Measurements from ENCODE around the gene OR2H2.
A peak's percentile ranks its signal among the peaks of the same experiment; 100 is the strongest.

OR2H2 gene

GRCh38 chr6:29608131-29608530 is 23.2 kb downstream of the OR2H2 start:
- DNase-seq, result no peak
- H3K27me3 ChIP-seq, result no peaks in the 10 kb centered on the region
- H3K4me1 ChIP-seq, result peaks cover 3% of the 10 kb centered on the region; the same call in 1 of the 2 replicates
- H3K9me3 ChIP-seq, result no peaks in the 10 kb centered on the region
- no peak overlapping the region for H3K4me3 ChIP-seq (ENCODE audit: low read depth, low read length)
- peaks cover 6% of the 10 kb centered on the region for H3K36me3 ChIP-seq
- TF ChIP-seq, protein P1, sequence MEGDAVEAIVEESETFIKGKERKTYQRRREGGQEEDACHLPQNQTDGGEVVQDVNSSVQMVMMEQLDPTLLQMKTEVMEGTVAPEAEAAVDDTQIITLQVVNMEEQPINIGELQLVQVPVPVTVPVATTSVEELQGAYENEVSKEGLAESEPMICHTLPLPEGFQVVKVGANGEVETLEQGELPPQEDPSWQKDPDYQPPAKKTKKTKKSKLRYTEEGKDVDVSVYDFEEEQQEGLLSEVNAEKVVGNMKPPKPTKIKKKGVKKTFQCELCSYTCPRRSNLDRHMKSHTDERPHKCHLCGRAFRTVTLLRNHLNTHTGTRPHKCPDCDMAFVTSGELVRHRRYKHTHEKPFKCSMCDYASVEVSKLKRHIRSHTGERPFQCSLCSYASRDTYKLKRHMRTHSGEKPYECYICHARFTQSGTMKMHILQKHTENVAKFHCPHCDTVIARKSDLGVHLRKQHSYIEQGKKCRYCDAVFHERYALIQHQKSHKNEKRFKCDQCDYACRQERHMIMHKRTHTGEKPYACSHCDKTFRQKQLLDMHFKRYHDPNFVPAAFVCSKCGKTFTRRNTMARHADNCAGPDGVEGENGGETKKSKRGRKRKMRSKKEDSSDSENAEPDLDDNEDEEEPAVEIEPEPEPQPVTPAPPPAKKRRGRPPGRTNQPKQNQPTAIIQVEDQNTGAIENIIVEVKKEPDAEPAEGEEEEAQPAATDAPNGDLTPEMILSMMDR (IDR thresholded peaks at IDR 0.05; ENCODE audit: low read depth, low read length), result no peak

DNA sequence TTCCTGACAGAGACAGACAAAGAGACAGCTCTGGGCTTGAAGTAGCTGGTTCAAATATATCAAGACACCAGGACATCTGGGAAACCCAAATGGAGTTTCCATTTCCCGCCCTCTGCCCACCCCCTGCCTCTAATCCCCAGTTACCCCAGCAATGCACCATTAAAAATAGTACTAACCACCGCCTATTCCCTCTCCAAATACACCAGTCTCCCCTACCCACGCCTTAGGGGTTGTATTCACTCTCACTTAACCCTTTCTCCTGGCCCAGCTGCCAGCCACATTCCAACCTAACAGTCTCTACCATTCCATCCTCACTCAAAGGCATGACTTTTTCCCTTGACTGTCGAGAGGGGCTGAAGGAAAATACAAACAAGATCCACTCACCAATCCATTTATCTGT is 25.6 kb downstream of the OR2H2 start:
- Histone ChIP-seq H3K9me3 (no peaks in the 10 kb centered on the region), H3K4me3 (ENCODE audit: low read depth, low read length) (no peak overlapping the region), H3K4me1 (no peaks in the 10 kb centered on the region; the same call in 1 of the 2 replicates), H3K36me3 (peaks cover 6% of the 10 kb centered on the region), H3K27me3 (no peaks in the 10 kb centered on the region)
- TF ChIP-seq, protein P1 (IDR thresholded peaks at IDR 0.05; ENCODE audit: low read depth, low read length), result no peak
- DNase-seq, result no peak

- Histone ChIP-seq H3K27me3 (no peaks in the 10 kb centered on the region), H3K9me3 (no peaks in the 10 kb centered on the region), H3K36me3 (peaks cover 6% of the 10 kb centered on the region), H3K4me3 (ENCODE audit: low read depth, low read length) (no peak overlapping the region), H3K4me1 (no peaks in the 10 kb centered on the region; the same call in 1 of the 2 replicates)
- DNase-seq, result no peak
- TF ChIP-seq, protein P1 (IDR thresholded peaks at IDR 0.05; ENCODE audit: low read depth, low read length), result no peak
These were observed 26.5 kb downstream of the OR2H2 start for GRCh38 chr6:29611426-29611825.

DNA sequence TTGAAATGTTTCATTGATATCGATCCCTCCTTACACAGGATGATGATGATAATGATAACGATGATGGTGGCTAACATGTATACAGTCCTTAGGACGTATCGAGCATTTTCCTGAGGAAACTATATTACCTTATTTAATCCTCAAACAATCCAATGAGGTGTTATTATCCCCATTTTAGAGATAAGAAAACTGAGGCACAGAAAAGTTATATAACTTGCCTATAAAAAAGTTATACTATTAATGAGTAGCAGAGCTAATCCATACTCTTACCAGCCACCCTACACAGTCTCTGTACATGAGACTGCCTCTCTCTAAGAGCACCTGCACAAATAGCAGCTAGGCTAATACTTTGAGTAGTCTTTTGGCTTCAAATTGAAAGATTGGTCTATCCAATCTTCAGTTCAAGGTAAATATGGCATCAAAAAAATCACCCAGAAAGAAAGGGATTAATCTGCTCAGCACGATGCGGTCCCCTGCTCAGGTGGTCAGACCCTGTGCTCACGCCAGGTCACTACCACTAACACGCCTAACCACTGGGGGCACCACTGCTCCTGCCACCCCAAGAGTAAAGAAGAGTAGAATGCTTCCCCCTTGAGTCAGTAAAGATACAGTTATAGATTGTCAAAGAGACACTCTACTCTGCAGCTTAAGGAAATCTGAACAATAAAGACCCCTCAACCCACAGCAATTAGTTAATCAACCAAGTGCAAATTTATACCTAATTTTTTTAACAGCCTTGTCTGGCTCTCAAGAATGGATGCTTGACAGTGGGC is 33.0 kb downstream of the OR2H2 start:
- TF ChIP-seq, protein P1 (IDR thresholded peaks at IDR 0.05; ENCODE audit: low read depth, low read length), result peak; percentile 22; the same call in 1 of the 2 replicates
- no peak overlapping the region for H3K4me3 ChIP-seq (ENCODE audit: low read depth, low read length)

GRCh38 chr6:29619578-29620160 is 34.7 kb downstream of the OR2H2 start:
- Histone ChIP-seq H3K4me3 (ENCODE audit: low read depth, low read length) (no peak overlapping the region), H3K9me3 (no peaks in the 10 kb centered on the region), H3K36me3 (no peaks in the 10 kb centered on the region), H3K27me3 (no peaks in the 10 kb centered on the region), H3K4me1 (no peaks in the 10 kb centered on the region)
- DNase-seq, result no peak
- TF ChIP-seq, protein P1 (IDR thresholded peaks at IDR 0.05; ENCODE audit: low read depth, low read length), result no peak

More for the DNA sequence above, 33.0 kb downstream of the OR2H2 start:
- no peak for DNase-seq
- H3K4me1 ChIP-seq, result no peaks in the 10 kb centered on the region
- no peaks in the 10 kb centered on the region for H3K27me3 ChIP-seq
- peaks cover 1% of the 10 kb centered on the region; the same call in 1 of the 2 replicates for H3K36me3 ChIP-seq
- H3K9me3 ChIP-seq, result no peaks in the 10 kb centered on the region

DNA sequence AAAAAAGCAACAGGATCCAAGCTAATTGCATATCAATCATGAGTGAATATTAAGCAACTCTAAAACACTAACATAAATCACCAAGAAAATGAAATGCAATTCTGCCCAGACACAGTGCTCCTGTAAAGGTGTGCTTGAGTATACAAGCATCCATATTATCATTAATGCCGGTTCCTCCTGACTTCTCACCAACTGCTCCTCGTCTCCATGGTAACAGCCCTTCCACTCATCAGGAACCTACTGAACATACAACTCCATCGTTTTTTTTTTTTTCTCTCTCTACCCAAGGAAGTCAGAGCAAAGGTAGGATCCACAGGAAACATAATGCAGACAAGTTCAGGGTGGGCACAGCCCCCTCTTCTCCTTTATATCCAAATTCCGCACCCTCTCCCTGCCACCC is 35.7 kb downstream of the OR2H2 start:
- H3K36me3 ChIP-seq, result no peaks in the 10 kb centered on the region
- TF ChIP-seq, protein P1 (IDR thresholded peaks at IDR 0.05; ENCODE audit: low read depth, low read length), result no peak
- H3K9me3 ChIP-seq, result no peaks in the 10 kb centered on the region

More for the DNA sequence above, 35.7 kb downstream of the OR2H2 start:
- Histone ChIP-seq H3K4me3 (ENCODE audit: low read depth, low read length) (no peak overlapping the region), H3K4me1 (no peaks in the 10 kb centered on the region), H3K27me3 (no peaks in the 10 kb centered on the region)
- no peak for DNase-seq

All from BE2C (cell line).